Measurements from ENCODE around the gene CACNG3. TPM values are rescaled to one million over a fixed set of nuclear protein-coding genes. Genes with fewer than 3 reads are reported as not detected.

CACNG3 gene
- total RNA-seq, 1 experiment from 2014 or later: not detected

DNA sequence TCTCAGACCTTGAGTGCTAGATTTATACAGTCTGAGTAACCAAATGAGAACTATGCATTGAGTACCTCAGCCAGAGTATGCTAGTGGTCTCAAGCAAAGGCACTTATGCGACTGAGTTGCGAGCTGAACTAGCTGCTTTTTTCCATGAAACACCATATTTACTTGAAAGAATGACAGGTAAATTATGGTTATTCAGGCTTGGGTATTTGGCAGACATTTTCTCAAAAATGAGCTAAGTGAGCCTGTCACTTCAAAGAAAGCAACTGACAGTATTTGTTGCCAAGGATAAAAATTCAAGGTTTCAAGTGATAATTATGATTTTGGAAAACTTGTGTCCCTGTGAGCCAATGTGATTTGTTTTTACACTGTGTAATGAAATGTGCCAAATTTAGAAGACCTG, 19.3 kb downstream of the CACNG3 start:
- Histone ChIP-seq H3K23ac (ENCODE audit: insufficient read length, low read depth, low read length) (no peak overlapping the region), H3K27ac (ENCODE audit: insufficient read length, low read depth, low read length) (no peak overlapping the region), H3K18ac (ENCODE audit: insufficient read length, low read depth, low read length) (no peak overlapping the region), H2BK15ac (ENCODE audit: low read depth, low read length) (no peak overlapping the region), H2BK12ac (ENCODE audit: insufficient read length, low read depth, low read length) (no peak overlapping the region), H3T11ph (ENCODE audit: low read length) (no peak overlapping the region), H3K4ac (ENCODE audit: low read depth, low read length) (no peak overlapping the region), H4K20me1 (ENCODE audit: control insufficient read depth, insufficient read depth, insufficient read length) (no peaks in the 10 kb centered on the region), H2BK120ac (ENCODE audit: low read depth, low read length, poor library complexity, severe bottlenecking) (no peak overlapping the region), H3K27me3 (ENCODE audit: insufficient read depth, low read length) (no peaks in the 10 kb centered on the region), H3K9ac (ENCODE audit: extremely low read depth, insufficient read length, low read length) (no peak overlapping the region), H3K23me2 (ENCODE audit: insufficient read length, low read depth, low read length, poor library complexity, severe bottlenecking) (no peaks in the 10 kb centered on the region), H3K14ac (ENCODE audit: insufficient read depth, low read length) (no peak overlapping the region), H2AFZ (ENCODE audit: low read length) (no peak overlapping the region), H3K4me2 (ENCODE audit: insufficient read depth, insufficient read length, low read length) (no peak overlapping the region), H3K4me1 (ENCODE audit: insufficient read depth, low read length) (no peaks in the 10 kb centered on the region), H3K79me1 (ENCODE audit: insufficient read depth, low read depth, low read length, poor library complexity, severe bottlenecking) (no peaks in the 10 kb centered on the region), H4K5ac (ENCODE audit: insufficient read length, low read depth, low read length) (no peak overlapping the region), H3K9me3 (ENCODE audit: control insufficient read depth, low read depth, low read length) (no peaks in the 10 kb centered on the region), H2BK5ac (ENCODE audit: insufficient read length, low read length) (no peak overlapping the region), H4K91ac (ENCODE audit: insufficient read length, low read depth, low read length) (no peak overlapping the region), H3K79me2 (ENCODE audit: insufficient read depth, low read length) (no peaks in the 10 kb centered on the region), H4K8ac (replicated peaks; ENCODE audit: insufficient read length, low read depth, low read length) (no peak overlapping the region), H3K56ac (ENCODE audit: insufficient read length, low read depth, low read length) (no peak overlapping the region), H2AK5ac (ENCODE audit: insufficient read length, low read length) (no peak overlapping the region), H2BK20ac (ENCODE audit: low read depth, low read length, poor library complexity, severe bottlenecking) (no peak overlapping the region)
- H3K4me1 Mint-ChIP-seq: peaks cover 4% of the 10 kb centered on the region in 2 experiments
- WGBS (ENCODE audit: extremely low coverage, insufficient read length, low lambda C conversion rate): no CpG with 5 or more reads among the region's 2 CpGs
- no peak overlapping the region for H3K4me3 Mint-ChIP-seq
- no peak overlapping the region for H3K27ac Mint-ChIP-seq
- TF ChIP-seq, protein P1, sequence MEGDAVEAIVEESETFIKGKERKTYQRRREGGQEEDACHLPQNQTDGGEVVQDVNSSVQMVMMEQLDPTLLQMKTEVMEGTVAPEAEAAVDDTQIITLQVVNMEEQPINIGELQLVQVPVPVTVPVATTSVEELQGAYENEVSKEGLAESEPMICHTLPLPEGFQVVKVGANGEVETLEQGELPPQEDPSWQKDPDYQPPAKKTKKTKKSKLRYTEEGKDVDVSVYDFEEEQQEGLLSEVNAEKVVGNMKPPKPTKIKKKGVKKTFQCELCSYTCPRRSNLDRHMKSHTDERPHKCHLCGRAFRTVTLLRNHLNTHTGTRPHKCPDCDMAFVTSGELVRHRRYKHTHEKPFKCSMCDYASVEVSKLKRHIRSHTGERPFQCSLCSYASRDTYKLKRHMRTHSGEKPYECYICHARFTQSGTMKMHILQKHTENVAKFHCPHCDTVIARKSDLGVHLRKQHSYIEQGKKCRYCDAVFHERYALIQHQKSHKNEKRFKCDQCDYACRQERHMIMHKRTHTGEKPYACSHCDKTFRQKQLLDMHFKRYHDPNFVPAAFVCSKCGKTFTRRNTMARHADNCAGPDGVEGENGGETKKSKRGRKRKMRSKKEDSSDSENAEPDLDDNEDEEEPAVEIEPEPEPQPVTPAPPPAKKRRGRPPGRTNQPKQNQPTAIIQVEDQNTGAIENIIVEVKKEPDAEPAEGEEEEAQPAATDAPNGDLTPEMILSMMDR (conservative IDR thresholded peaks at IDR 0.05): no peak
- H3K27me3 Mint-ChIP-seq (ENCODE audit: low read depth): peaks cover 21% of the 10 kb centered on the region
- no peak for DNase-seq
- no peaks in the 10 kb centered on the region; a peak in 1 of 5 replicates for H3K9me3 Mint-ChIP-seq
- no peaks in the 10 kb centered on the region for H3K36me3 Mint-ChIP-seq (ENCODE audit: insufficient read depth in 1 of 3, low read depth in 3 of 3)
